Stimulated activated CD4-positive, alpha-beta T cell treated with anti-CD3 and anti-CD28 coated beads, Interleukin-4, amount 100 ng/mL, for 48 hours (primary cell): ENCODE data around the gene C2orf92.
A peak's percentile ranks its signal among the peaks of the same experiment; 100 is the strongest.
"Not testable (repeated sequence)": the region's sequence is repeated elsewhere in the genome, so short reads cannot be mapped to it uniquely, and the experiment has no call there.

Experiments used
- DNase-seq, 2 donors: peaks; one replicate each; pipeline ENCODE4 v3.0.0-alpha.2; 2020; ENCODE audit warnings: low read depth in 2 of 2

The C2orf92 gene

GRCh38 chr2:97660044-97660774, 9.3 kb upstream of the C2orf92 start:
- no peak for DNase-seq

- no peak for DNase-seq
These were observed 8.6 kb upstream of the C2orf92 start for GRCh38 chr2:97660775-97661389.

GRCh38 chr2:97661927-97662326, 7.6 kb upstream of the C2orf92 start:
- DNase-seq, result no peak

GRCh38 chr2:97662386-97662894, 7.1 kb upstream of the C2orf92 start:
- no peak for DNase-seq

GRCh38 chr2:97662895-97663625, 6.5 kb upstream of the C2orf92 start:
- DNase-seq, result peak; percentile 66 to 83

GRCh38 chr2:97663626-97663961, 5.9 kb upstream of the C2orf92 start:
- no peak for DNase-seq

- DNase-seq, result peak; percentile 96 to 97
These were observed 5.4 kb upstream of the C2orf92 start, which contains the start of gene ACTR1B for GRCh38 chr2:97663962-97664635. ACTR1B (minus strand) TSS chr2:97664044; CDS start chr2:97663890, 154 bp downstream.

GRCh38 chr2:97664636-97664970, 4.9 kb upstream of the C2orf92 start:
- no peak for DNase-seq

- DNase-seq, result no peak
These were observed 958 bp downstream of the C2orf92 start for GRCh38 chr2:97670471-97670870.

- no peak for DNase-seq
These were observed 2.0 kb downstream of the C2orf92 start for GRCh38 chr2:97671526-97671925.

GRCh38 chr2:97672606-97673140, 3.2 kb downstream of the C2orf92 start:
- not testable (repeated sequence) for DNase-seq

- peak in 1 of 2 donors; percentile 11 for DNase-seq
These were observed 3.8 kb downstream of the C2orf92 start for GRCh38 chr2:97673182-97673914.

GRCh38 chr2:97673915-97674283, 4.4 kb downstream of the C2orf92 start:
- peak; percentile 31 to 36 for DNase-seq

GRCh38 chr2:97675430-97676113, 6.1 kb downstream of the C2orf92 start:
- no peak for DNase-seq

GRCh38 chr2:97676620-97677019, 7.1 kb downstream of the C2orf92 start:
- no peak for DNase-seq

- no peak for DNase-seq
These were observed 8.0 kb downstream of the C2orf92 start for GRCh38 chr2:97677480-97677879.

- DNase-seq, result no peak
These were observed 8.8 kb downstream of the C2orf92 start for GRCh38 chr2:97678298-97678697.

GRCh38 chr2:97687235-97687634, 17.7 kb downstream of the C2orf92 start:
- not testable (repeated sequence) for DNase-seq

GRCh38 chr2:97688062-97688827, 18.7 kb downstream of the C2orf92 start:
- DNase-seq, result no peak

- DNase-seq, result no peak
These were observed 21.7 kb downstream of the C2orf92 start for GRCh38 chr2:97691166-97691565.
